Body of pancreas (tissue), 4 donors: Measurements from ENCODE around the gene SNHG17. TPM values are rescaled to one million over a fixed set of nuclear protein-coding genes. Genes with fewer than 3 reads are reported as not detected.
"Not testable (repeated sequence)": the region's sequence is repeated elsewhere in the genome, so short reads cannot be mapped to it uniquely, and the experiment has no call there.

Source experiments
- ATAC-seq: fragments of 150-250 bp; one replicate; pipeline ENCODE4 v1.9.1; 2016
- DNase-seq, 4 donors: peaks; one replicate each; pipeline ENCODE4 v3.0.0-alpha.2; 2019
- H3K27ac ChIP-seq, 4 donors: fragments of 200-600 bp; sonication (generic); 1 replicate in 3 of 4; 2 replicates in 1 of 4; pipeline versions ENCODE4 v1.5.1 to v1.6.1; 2016 to 2019; ENCODE audit warnings: mild to moderate bottlenecking in 1 of 4, mixed read lengths in 1 of 4, moderate library complexity in 1 of 4
- H3K27me3 ChIP-seq, 2 donors: fragments of 200-600 bp; sonication (generic); one replicate each; pipeline ENCODE4 v1.6.0; 2016; ENCODE audit warnings: mild to moderate bottlenecking in 1 of 2
- H3K36me3 ChIP-seq, 2 donors: fragments of 200-600 bp; sonication (generic); replicated peaks in 1 of 2; 2 replicates each; pipeline ENCODE4 v1.5.1; 2016; ENCODE audit warnings: low read depth in 2 of 2; ENCODE audit not compliant: insufficient read depth in 1 of 2
- H3K4me1 ChIP-seq: fragments of 200-600 bp; sonication (generic); one replicate; pipeline ENCODE4 v1.6.0; 2016
- H3K4me3 ChIP-seq, 2 donors: fragments of 200-600 bp; sonication (generic); 1 replicate in 1 of 2; 2 replicates in 1 of 2; pipeline ENCODE4 v1.5.1; 2016 to 2019
- H3K9me3 ChIP-seq, 3 donors: fragments of 200-600 bp; sonication (generic); 1 replicate in 2 of 3; 2 replicates in 1 of 3; pipeline ENCODE4 v1.5.1; 2016
- POLR2A ChIP-seq, 3 donors: fragments of 450-650 bp; IDR thresholded peaks; one replicate each; pipeline ENCODE4 v1.6.1; 2016; ENCODE audit warnings: antibody characterized with exemption in 3 of 3, mild to moderate bottlenecking in 2 of 3
- WGBS, 2 donors: methylation state at CpG; one replicate each; pipeline ENCODE4 v1.1.5; 2017; 5-methylcytosine and 5-hydroxymethylcytosine counted together
- intact Hi-C: fragments of 100-400 bp; cut with DNase I; formaldehyde crosslinking; loops from one replicate; pipeline ENCODE4 v1.15.1; 2023
- total RNA-seq, 2 donors: library from RNA; depleted of rRNA; stranded (reverse); fragments of >200 nt; gene quantifications; one replicate each; pipeline ENCODE4 v1.1.0, GENCODE V29; 2016
- TF ChIP-seq, protein P1 (sequence below), 7 experiments: fragments of 450-650 bp in 4 of 7; fragments of 200-600 bp in 3 of 7; sonication (generic) in 3 of 7; IDR thresholded peaks; one replicate each; pipeline ENCODE4 v1.5.1; 2016 to 2019; ENCODE audit warnings: antibody characterized with exemption in 7 of 7

SNHG17 gene
- total RNA-seq, 2 donors from 2014 or later: 18.2 to 42.5 TPM

DNA sequence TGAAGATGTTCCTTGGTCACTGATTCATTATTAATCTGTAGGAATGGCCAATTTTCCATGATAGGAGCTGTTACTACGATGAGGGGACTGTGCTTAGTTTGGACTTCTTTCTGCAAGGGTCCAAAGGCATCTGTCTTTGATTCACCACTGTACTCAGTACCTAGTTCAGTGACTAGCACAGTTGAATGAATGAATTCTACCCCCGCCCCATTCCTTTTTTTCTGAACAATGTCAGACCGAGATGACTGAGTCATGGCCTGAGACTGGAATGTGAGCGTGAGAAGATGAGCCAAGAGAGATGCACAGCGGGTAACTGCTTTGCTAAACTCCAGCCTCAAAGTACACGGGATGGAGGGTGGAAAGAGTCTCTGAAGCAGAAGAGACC is 419 bp upstream of the SNHG17 start:
- WGBS, 2 donors: 48 to 63% methylated on average over 6 of the region's 6 CpGs
- no peaks in the 10 kb centered on the region for H3K9me3 ChIP-seq
- intact Hi-C loops: no loop called here
- H3K27me3 ChIP-seq: no peaks in the 10 kb centered on the region
- H3K4me1 ChIP-seq: peaks cover 11% of the 10 kb centered on the region
- no peak for DNase-seq
- H3K27ac ChIP-seq: no peak overlapping the region
- no peak overlapping the region for H3K4me3 ChIP-seq
- no peak for ATAC-seq
- no peak for TF ChIP-seq POLR2A (IDR thresholded peaks at IDR 0.05)
- TF ChIP-seq, protein P1, sequence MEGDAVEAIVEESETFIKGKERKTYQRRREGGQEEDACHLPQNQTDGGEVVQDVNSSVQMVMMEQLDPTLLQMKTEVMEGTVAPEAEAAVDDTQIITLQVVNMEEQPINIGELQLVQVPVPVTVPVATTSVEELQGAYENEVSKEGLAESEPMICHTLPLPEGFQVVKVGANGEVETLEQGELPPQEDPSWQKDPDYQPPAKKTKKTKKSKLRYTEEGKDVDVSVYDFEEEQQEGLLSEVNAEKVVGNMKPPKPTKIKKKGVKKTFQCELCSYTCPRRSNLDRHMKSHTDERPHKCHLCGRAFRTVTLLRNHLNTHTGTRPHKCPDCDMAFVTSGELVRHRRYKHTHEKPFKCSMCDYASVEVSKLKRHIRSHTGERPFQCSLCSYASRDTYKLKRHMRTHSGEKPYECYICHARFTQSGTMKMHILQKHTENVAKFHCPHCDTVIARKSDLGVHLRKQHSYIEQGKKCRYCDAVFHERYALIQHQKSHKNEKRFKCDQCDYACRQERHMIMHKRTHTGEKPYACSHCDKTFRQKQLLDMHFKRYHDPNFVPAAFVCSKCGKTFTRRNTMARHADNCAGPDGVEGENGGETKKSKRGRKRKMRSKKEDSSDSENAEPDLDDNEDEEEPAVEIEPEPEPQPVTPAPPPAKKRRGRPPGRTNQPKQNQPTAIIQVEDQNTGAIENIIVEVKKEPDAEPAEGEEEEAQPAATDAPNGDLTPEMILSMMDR (IDR thresholded peaks at IDR 0.05): no peak
- H3K36me3 ChIP-seq: peaks cover 0 to 11% of the 10 kb centered on the region in 2 donors

DNA sequence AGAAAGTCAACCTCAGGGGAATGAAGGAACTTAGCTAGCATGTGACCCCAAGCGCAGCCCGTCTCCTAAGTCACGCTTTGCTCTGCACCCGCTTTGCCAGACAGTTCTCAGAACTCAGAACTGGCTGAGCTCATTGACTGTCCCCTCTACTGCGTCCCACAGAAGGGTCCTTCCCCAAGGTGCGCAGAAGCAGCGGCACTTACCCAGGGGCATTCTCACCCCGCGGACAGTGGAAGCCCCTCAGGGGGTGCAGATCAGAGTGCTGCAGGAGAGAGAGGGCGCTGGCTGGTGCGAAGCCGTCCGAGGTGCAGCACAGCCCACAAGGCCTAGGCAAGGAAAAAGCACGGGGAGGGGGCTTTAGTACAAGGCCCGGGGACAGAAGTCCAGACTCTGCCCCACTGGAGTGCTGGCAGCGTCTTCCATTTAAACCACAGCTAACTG is 807 bp downstream of the SNHG17 start:
- H3K36me3 ChIP-seq: peaks cover 0 to 21% of the 10 kb centered on the region in 2 donors
- peak overlapping the region; percentile 26 to 79 for H3K4me3 ChIP-seq
- 7 to 8% methylated on average over 3 to 16 of the region's 16 CpGs for WGBS, 2 donors
- H3K4me1 ChIP-seq: peaks cover 11% of the 10 kb centered on the region
- DNase-seq (peak in 2 of 4 donors; percentile 26 to 32), ATAC-seq (no peak)
- peak overlapping the region; percentile 55 to 87 (median 70) for H3K27ac ChIP-seq
- TF ChIP-seq, protein P1 (IDR thresholded peaks at IDR 0.05): no peak
- no peak for TF ChIP-seq POLR2A (IDR thresholded peaks at IDR 0.05)
- no peaks in the 10 kb centered on the region for H3K9me3 ChIP-seq
- H3K27me3 ChIP-seq: no peaks in the 10 kb centered on the region
- intact Hi-C loops: no loop called here

DNA sequence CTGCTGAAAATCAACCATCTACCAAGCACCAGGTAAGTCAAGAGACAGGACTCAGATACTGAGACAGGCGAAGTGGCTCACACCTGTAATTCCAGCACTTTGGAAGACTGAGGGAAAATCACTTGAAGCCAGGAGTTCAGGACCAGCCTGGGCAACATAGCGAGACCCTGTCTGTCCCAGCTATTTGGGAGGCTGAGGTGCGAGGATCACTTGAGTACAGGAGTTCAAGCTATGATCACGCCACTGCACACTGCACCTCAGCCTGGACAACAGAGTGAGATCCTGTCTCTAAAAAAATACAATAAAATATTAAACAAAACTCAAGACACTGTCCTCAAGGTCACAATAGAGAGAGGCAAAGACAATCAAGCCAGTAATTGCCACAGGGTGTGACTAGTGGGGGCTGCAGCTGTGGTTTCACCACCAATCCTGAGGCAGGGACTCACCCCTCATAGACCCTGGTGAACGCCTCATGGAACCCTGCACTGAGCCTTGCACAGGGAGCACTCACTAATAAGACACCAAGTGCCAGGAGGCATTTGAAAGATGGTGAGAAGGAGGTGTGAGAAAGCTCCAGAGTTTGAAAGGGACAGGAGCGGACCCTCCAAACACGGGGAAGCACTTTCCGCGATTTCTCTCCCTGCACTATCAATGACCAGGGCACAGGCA is 1.7 kb downstream of the SNHG17 start:
- H3K36me3 ChIP-seq: peaks cover 0 to 30% of the 10 kb centered on the region in 2 donors
- peaks cover 11% of the 10 kb centered on the region for H3K4me1 ChIP-seq
- H3K4me3 ChIP-seq: peak overlapping the region in 1 of 2 donors; percentile 79
- no peaks in the 10 kb centered on the region for H3K9me3 ChIP-seq
- no peak for ATAC-seq
- WGBS, 2 donors: 91 to 92% methylated on average over 9 of the region's 9 CpGs
- DNase-seq: no peak
- TF ChIP-seq, protein P1 (IDR thresholded peaks at IDR 0.05): no peak
- no peak for TF ChIP-seq POLR2A (IDR thresholded peaks at IDR 0.05)
- peak overlapping the region in 1 of 4 donors; percentile 79 for H3K27ac ChIP-seq
- H3K27me3 ChIP-seq: no peaks in the 10 kb centered on the region
- intact Hi-C loops: no loop called here

DNA sequence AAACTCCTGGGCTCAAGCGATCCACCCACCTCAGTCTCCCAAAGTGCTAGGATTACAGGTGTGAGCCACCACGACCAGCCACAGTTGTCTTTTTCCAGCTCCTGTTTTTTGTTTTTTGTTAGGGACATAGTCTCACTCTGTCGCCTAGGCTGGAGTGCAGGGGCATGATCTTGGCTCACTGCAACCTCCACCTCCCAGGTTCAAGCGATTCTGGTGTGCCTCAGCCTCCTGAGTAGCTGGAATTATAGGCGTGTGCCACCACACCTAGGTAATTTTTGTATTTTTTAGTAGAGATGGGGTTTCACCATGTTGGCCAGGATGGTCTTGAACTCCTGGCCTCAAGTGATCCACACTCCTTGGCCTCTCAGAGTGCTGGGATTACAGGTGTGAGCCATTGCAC is 2.3 kb downstream of the SNHG17 start:
- H3K9me3 ChIP-seq, H3K27ac ChIP-seq, H3K27me3 ChIP-seq, H3K4me3 ChIP-seq, intact Hi-C loops, ATAC-seq, DNase-seq: not testable (repeated sequence)
- Histone ChIP-seq H3K4me1 (peaks cover 11% of the 10 kb centered on the region), H3K36me3 (peaks cover 0 to 36% of the 10 kb centered on the region in 2 donors)
- 94 to 95% methylated on average over 5 of the region's 5 CpGs for WGBS, 2 donors

DNA sequence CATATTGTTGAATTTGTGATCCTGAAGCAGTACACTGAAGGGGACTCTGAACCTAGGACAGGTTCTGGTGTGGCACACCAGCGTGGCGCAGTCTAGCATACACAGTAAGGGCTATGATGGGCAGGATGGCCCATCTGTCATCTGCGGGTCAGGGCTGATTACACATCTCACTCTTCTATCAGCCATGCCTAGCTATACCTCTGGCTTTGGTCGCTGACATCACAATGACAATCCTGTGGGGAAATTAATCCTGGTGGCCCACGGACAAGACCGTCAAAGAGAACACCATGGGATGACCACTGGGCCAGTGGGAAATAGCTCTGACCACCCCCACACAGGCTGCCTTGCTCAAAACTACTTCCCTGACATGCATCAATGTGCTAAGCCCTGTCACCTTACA is 2.8 kb downstream of the SNHG17 start:
- Histone ChIP-seq H3K27me3 (no peaks in the 10 kb centered on the region), H3K36me3 (peaks cover 0 to 42% of the 10 kb centered on the region in 2 donors), H3K4me3 (no peak overlapping the region), H3K9me3 (no peaks in the 10 kb centered on the region), H3K4me1 (peaks cover 11% of the 10 kb centered on the region), H3K27ac (no peak overlapping the region)
- TF ChIP-seq, protein P1 (IDR thresholded peaks at IDR 0.05): no peak
- TF ChIP-seq POLR2A (IDR thresholded peaks at IDR 0.05): no peak
- WGBS, 2 donors: 89 to 95% methylated on average over 4 to 6 of the region's 6 CpGs
- no peak for ATAC-seq
- intact Hi-C loops: no loop called here
- DNase-seq: no peak
